ENCODE data around the gene COMTD1. TPM values are rescaled to one million over a fixed set of nuclear protein-coding genes. Genes with fewer than 3 reads are reported as not detected.

COMTD1 gene
- 100 to 1,000 TPM; 156 to 301 TPM for total RNA-seq

DNA sequence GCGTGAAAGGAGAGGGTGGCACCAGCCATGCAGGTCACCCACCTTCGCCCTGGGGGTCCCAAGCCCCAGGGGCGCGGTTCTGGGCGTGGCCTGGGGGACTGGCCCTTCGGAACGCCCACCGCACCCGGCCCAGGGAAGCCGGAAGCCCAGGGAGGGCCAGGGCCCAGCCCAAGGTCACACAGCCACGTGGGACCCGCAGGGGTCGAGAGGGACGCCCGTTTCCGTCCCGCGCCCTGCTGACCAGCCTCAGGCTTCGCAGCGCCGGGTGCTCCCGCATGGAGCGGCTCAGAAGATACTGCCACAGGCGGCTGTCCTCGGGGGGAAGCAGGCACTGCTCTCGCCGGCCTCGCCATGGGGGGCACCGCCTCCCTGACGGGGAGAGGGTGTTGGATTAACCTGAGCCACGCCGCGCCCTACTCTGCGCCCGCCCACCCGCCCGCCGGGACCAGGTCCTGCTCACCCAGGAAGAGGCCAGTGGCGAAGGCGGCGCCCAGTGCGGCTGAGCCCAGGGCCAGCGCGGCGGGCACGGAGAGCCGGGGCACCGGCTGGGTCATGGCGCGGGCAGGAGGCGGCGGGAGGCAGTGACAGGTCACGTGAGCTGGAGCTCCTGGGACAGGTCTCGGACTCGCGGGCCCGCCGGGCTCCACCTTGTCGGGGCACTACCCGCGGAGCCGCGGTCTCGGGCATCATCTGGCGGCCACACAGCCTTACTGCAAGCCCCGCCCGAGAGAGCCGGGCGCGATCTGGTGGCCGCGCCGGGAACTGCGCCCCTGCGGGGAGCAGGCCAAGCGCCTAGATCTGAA, at the start of gene COMTD1:
Gene COMTD1 (minus strand): TSS at position 583 of the 803 bp plus-strand sequence. CDS start 29 bp downstream, at position 554.
- TF ChIP-seq POLR2A (IDR thresholded peaks at IDR 0.05) = peak in 2 of 3 donors; percentile 62 to 66
- TF ChIP-seq, protein P1, sequence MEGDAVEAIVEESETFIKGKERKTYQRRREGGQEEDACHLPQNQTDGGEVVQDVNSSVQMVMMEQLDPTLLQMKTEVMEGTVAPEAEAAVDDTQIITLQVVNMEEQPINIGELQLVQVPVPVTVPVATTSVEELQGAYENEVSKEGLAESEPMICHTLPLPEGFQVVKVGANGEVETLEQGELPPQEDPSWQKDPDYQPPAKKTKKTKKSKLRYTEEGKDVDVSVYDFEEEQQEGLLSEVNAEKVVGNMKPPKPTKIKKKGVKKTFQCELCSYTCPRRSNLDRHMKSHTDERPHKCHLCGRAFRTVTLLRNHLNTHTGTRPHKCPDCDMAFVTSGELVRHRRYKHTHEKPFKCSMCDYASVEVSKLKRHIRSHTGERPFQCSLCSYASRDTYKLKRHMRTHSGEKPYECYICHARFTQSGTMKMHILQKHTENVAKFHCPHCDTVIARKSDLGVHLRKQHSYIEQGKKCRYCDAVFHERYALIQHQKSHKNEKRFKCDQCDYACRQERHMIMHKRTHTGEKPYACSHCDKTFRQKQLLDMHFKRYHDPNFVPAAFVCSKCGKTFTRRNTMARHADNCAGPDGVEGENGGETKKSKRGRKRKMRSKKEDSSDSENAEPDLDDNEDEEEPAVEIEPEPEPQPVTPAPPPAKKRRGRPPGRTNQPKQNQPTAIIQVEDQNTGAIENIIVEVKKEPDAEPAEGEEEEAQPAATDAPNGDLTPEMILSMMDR (IDR thresholded peaks at IDR 0.05) = peak; percentile 100
- WGBS, 2 donors = 2 to 5% methylated on average over 4 to 63 of the region's 76 CpGs

DNA sequence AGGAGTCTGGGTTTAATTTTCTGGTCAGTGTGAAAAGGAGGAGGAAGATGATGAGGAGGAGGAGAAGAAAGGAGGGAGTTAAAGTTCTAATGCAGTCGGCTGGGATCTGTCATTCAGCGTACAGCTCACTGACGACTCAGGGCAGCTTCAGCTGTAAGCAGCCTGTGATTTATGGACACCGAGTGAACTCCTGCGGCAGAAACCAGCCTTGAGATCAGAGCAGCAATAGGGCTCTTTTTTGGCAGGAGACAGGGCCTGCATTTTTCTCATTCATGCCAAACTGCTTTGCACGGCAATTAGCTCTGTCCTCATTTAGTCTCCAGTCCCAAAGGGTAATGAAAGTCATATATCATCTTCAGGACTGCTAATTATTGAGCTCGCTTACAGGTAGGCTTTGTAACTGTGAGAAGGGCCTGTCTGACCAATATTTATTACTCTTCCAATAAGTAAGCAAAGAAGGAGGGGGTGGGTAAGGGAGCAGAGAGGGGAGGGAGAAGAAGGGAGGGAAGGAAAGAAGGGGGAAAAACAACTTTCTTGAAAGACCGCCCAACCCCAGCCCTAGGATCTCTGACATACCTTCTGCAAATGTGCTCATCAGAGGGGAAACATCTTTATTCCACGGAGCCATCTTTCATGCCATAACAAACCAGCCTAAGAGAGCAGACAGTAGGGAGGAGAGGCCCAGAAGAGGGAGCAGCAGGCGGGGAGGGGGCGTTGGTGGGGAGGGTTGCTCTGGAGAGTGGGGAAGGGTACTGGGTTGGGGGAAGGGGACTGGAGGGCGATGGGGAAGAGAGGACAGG, 48.1 kb upstream of the COMTD1 start:
- 41 to 62% methylated on average over 12 of the region's 12 CpGs for WGBS, 2 donors
- Histone ChIP-seq H3K4me1 (peaks cover 19% of the 10 kb centered on the region), H3K27me3 (no peaks in the 10 kb centered on the region), H3K27ac (peak overlapping the region; percentile 65 to 76 (median 74)), H3K4me3 (no peak overlapping the region), H3K9me3 (no peaks in the 10 kb centered on the region), H3K36me3 (replicated peaks in 1 of 2; ENCODE audit: insufficient read depth in 1 of 2, low read depth in 2 of 2) (no peaks in the 10 kb centered on the region)
- peak in 1 of 3 donors; percentile 13 for TF ChIP-seq POLR2A (IDR thresholded peaks at IDR 0.05)
- TF ChIP-seq, protein P1 (IDR thresholded peaks at IDR 0.05) = no peak
- intact Hi-C loops (cut with DNase I) = no loop called here
- DNase-seq = peak; percentile 37 to 70 (median 60)
- ATAC-seq = peak; percentile 83

More for the DNA sequence above, at the start of gene COMTD1:
- no peaks in the 10 kb centered on the region for H3K9me3 ChIP-seq
- intact Hi-C loops (cut with DNase I) = no loop called here
- H3K27me3 ChIP-seq = no peaks in the 10 kb centered on the region
- peaks cover 0 to 9% of the 10 kb centered on the region in 2 donors for H3K36me3 ChIP-seq (replicated peaks in 1 of 2; ENCODE audit: insufficient read depth in 1 of 2, low read depth in 2 of 2)
- peak within 1 kb of the TSS; percentile 36 to 39 for H3K4me3 ChIP-seq
- peaks cover 55% of the 10 kb centered on the region for H3K4me1 ChIP-seq
- DNase-seq (peak; percentile 98 to 99 (median 98)), ATAC-seq (peak; percentile 82)
- H3K27ac ChIP-seq = peak within 1 kb of the TSS; percentile 89 to 95 (median 93)

DNA sequence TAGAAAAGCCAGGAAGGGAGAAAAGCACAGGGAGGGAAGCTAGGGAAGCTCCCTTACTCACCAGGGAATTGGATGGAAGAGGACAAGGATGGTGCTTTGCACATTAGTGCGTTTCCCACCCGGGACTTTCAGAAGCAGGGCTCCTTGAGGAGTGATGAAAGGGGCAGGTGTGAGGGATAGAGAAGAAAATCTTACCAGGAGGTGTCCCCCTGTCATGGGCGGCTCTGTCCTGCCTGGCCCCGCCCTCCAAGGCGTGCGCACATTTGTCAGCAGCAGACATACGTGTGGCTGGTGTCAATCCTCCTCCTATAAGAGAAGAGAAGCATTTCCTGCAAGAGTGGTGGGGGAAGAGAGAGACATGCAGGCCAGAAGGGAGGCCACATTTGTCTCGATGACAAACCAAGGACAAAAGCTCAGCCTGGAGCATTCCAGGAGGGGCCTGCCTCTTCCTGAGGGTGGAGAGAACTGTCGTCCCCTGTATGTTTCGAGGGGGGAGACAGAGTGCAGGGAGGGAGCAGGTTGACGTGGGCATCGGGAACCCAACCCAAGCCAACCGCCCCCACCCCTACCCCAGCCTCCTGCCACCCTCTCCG, 47.4 kb upstream of the COMTD1 start:
- DNase-seq = no peak
- Histone ChIP-seq H3K27ac (peak overlapping the region; percentile 65 to 76 (median 74)), H3K36me3 (replicated peaks in 1 of 2; ENCODE audit: insufficient read depth in 1 of 2, low read depth in 2 of 2) (no peaks in the 10 kb centered on the region), H3K4me1 (peaks cover 19% of the 10 kb centered on the region), H3K9me3 (no peaks in the 10 kb centered on the region), H3K4me3 (no peak overlapping the region), H3K27me3 (no peaks in the 10 kb centered on the region)
- no peak for TF ChIP-seq POLR2A (IDR thresholded peaks at IDR 0.05)
- TF ChIP-seq, protein P1 (IDR thresholded peaks at IDR 0.05) = no peak
- WGBS, 2 donors = 50 to 54% methylated on average over 14 of the region's 14 CpGs
- intact Hi-C loops (cut with DNase I) = no loop called here
- ATAC-seq = peak; percentile 7

DNA sequence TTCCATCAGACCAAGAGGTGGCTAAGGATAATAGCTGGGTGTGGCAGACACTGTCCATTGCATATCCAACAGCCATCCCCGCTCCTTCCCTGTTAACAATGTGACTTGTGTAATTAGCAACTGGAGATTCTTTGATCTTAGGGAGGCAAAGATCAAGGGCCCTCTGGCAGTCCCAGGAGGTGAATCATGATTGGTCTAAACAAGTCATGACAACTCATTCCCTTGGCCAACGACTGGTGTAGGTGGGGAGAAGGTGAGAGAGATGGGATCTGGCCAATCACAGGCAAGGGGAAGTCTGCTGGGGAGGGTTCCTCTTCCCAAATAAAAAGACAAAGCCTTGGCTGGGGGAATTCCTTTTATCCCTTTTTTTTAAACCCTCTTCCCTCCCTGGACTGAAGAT, 46.2 kb upstream of the COMTD1 start:
- TF ChIP-seq, protein P1 (IDR thresholded peaks at IDR 0.05) = no peak
- TF ChIP-seq POLR2A (IDR thresholded peaks at IDR 0.05) = no peak
- no peaks in the 10 kb centered on the region for H3K36me3 ChIP-seq (replicated peaks in 1 of 2; ENCODE audit: insufficient read depth in 1 of 2, low read depth in 2 of 2)
- intact Hi-C loops (cut with DNase I) = no loop called here
- DNase-seq (no peak), ATAC-seq (no peak)
- 79 to 81% methylated on average over 2 of the region's 2 CpGs for WGBS, 2 donors
- no peaks in the 10 kb centered on the region for H3K9me3 ChIP-seq
- no peak overlapping the region for H3K27ac ChIP-seq
- H3K4me1 ChIP-seq = peaks cover 19% of the 10 kb centered on the region
- H3K4me3 ChIP-seq = no peak overlapping the region
- H3K27me3 ChIP-seq = no peaks in the 10 kb centered on the region

Data from body of pancreas (tissue), 4 donors.